ENCODE measurements around the gene EYS. TPM values are rescaled to one million over a fixed set of nuclear protein-coding genes. Genes with fewer than 3 reads are reported as not detected.

The EYS gene
- total and polyA plus RNA-seq, 9 of the 15 experiments (the other 6 are each of a cell fraction or from before 2014, with no cell fraction given): 0.03 to 0.36 (median 0.10) TPM; not detected in 2

- Histone ChIP-seq H3K27ac (ENCODE audit: extremely low read depth, low read depth, low read length) (no peak overlapping the region), H3K79me2 (ENCODE audit: control insufficient read depth, insufficient read depth, low read length) (no peaks in the 10 kb centered on the region), H2AFZ (ENCODE audit: low read depth, low read length) (no peak overlapping the region), H3K9ac (ENCODE audit: insufficient read depth in 1 of 2, low read depth in 2 of 2, low read length in 2 of 2) (no peak overlapping the region), H3K27me3 (ENCODE audit: control insufficient read depth in 2 of 2, insufficient read depth in 2 of 2, low read length in 2 of 2) (no peaks in the 10 kb centered on the region), H3K9me3 (replicated peaks; ENCODE audit: control insufficient read depth, insufficient read depth, low read depth, low read length) (no peaks in the 10 kb centered on the region), H4K20me1 (replicated peaks; ENCODE audit: control insufficient read depth, insufficient read depth, low read length) (no peaks in the 10 kb centered on the region), H3K4me1 (replicated peaks in 1 of 2; ENCODE audit: control insufficient read depth in 2 of 2, insufficient read depth in 2 of 2, low read length in 2 of 2) (no peaks in the 10 kb centered on the region), H3K9me1 (ENCODE audit: control insufficient read depth, insufficient read depth, low read length) (no peaks in the 10 kb centered on the region), H3K36me3 (ENCODE audit: control insufficient read depth, insufficient read depth, low read length) (no peaks in the 10 kb centered on the region), H3K4me3 (no peak overlapping the region), H3K4me2 (ENCODE audit: insufficient read depth, low read length) (no peak overlapping the region)
- BruUV-seq (replicated peaks): no TSS peak
- TF ChIP-seq PHF21A (IDR thresholded peaks at IDR 0.05; ENCODE audit: borderline replicate concordance, low read depth): no peak
- TF ChIP-seq HSF4 (CRISPR knock-in tag; IDR thresholded peaks at IDR 0.05; ENCODE audit: borderline replicate concordance): no peak
- TF ChIP-seq MNT (conservative IDR thresholded peaks at IDR 0.05): no peak
- no peak for TF ChIP-seq CEBPG (CRISPR knock-in tag; IDR thresholded peaks at IDR 0.05)
- TF ChIP-seq CEBPG (tag; conservative IDR thresholded peaks at IDR 0.05 in 1 of 2, IDR thresholded peaks at IDR 0.05 in 1 of 2): peak in 1 of 2 experiments; percentile 33; a peak in 1 of 4 replicates
- 0% methylated on average over 5 of the region's 5 CpGs for WGBS (ENCODE audit: insufficient coverage, low coverage, missing lambda C conversion rate)
- DNase-seq (ENCODE audit: extremely low read depth in 1 of 4, low spot score in 3 of 4): no peak
- ATAC-seq: no peak
- intact Hi-C loops (cut with micrococcal nuclease) (no loop called here), in situ Hi-C loops (cut with MboI) (no loop called here)
- FAIRE-seq: no peak
- POLR2A ChIA-PET: no interaction called here
- CTCF ChIA-PET (ENCODE audit: low intra/inter-chr PET ratio): no interaction called here
These were observed 980.0 kb downstream of the EYS start for GRCh38 chr6:64727075-64727474.
